ENCODE results near the gene LGI2. TPM values are rescaled to one million over a fixed set of nuclear protein-coding genes. Genes with fewer than 3 reads are reported as not detected.

The LGI2 gene
- total RNA-seq, 1 experiment from 2014 or later = 1.4 TPM

- Mint-ChIP-seq H3K4me3 (no peak overlapping the region), H3K4me1 (peaks cover 10 to 11% of the 10 kb centered on the region in 2 experiments), H3K9me3 (peaks cover 0 to 3% of the 10 kb centered on the region in 2 experiments; a peak in 3 of 5 replicates), H3K36me3 (ENCODE audit: insufficient read depth in 1 of 3, low read depth in 3 of 3) (peaks cover 0 to 5% (median 0%) of the 10 kb centered on the region in 3 experiments; a peak in 2 of 7 replicates), H3K27ac (no peak overlapping the region), H3K27me3 (ENCODE audit: low read depth) (no peaks in the 10 kb centered on the region; the same call in 1 of the 2 replicates)
- Histone ChIP-seq H4K5ac (ENCODE audit: insufficient read length, low read depth, low read length) (no peak overlapping the region), H2AK5ac (ENCODE audit: insufficient read length, low read length) (no peak overlapping the region), H3K23ac (ENCODE audit: insufficient read length, low read depth, low read length) (no peak overlapping the region), H3K27me3 (ENCODE audit: insufficient read depth, low read length) (no peaks in the 10 kb centered on the region), H2BK5ac (ENCODE audit: insufficient read length, low read length) (no peak overlapping the region), H2BK20ac (ENCODE audit: low read depth, low read length, poor library complexity, severe bottlenecking) (no peak overlapping the region), H3K79me1 (ENCODE audit: insufficient read depth, low read depth, low read length, poor library complexity, severe bottlenecking) (no peaks in the 10 kb centered on the region), H4K91ac (ENCODE audit: insufficient read length, low read depth, low read length) (no peak overlapping the region), H3K23me2 (ENCODE audit: insufficient read length, low read depth, low read length, poor library complexity, severe bottlenecking) (no peaks in the 10 kb centered on the region), H3K56ac (ENCODE audit: insufficient read length, low read depth, low read length) (no peak overlapping the region), H2BK15ac (ENCODE audit: low read depth, low read length) (no peak overlapping the region), H3K79me2 (ENCODE audit: insufficient read depth, low read length) (no peaks in the 10 kb centered on the region), H3T11ph (ENCODE audit: low read length) (no peak overlapping the region), H4K8ac (replicated peaks; ENCODE audit: insufficient read length, low read depth, low read length) (no peak overlapping the region), H3K4ac (ENCODE audit: low read depth, low read length) (no peak overlapping the region), H3K9ac (ENCODE audit: extremely low read depth, insufficient read length, low read length) (no peak overlapping the region), H2BK12ac (ENCODE audit: insufficient read length, low read depth, low read length) (no peak overlapping the region), H3K9me3 (ENCODE audit: control insufficient read depth, low read depth, low read length) (no peaks in the 10 kb centered on the region), H3K18ac (ENCODE audit: insufficient read length, low read depth, low read length) (no peak overlapping the region), H2BK120ac (ENCODE audit: low read depth, low read length, poor library complexity, severe bottlenecking) (no peak overlapping the region), H3K4me2 (ENCODE audit: insufficient read depth, insufficient read length, low read length) (no peak overlapping the region), H4K20me1 (ENCODE audit: control insufficient read depth, insufficient read depth, insufficient read length) (no peaks in the 10 kb centered on the region), H3K27ac (ENCODE audit: insufficient read length, low read depth, low read length) (no peak overlapping the region), H3K14ac (ENCODE audit: insufficient read depth, low read length) (no peak overlapping the region), H3K4me1 (ENCODE audit: insufficient read depth, low read length) (peaks cover 7% of the 10 kb centered on the region; the same call in 1 of the 2 replicates), H2AFZ (ENCODE audit: low read length) (no peak overlapping the region)
- TF ChIP-seq, protein P1, sequence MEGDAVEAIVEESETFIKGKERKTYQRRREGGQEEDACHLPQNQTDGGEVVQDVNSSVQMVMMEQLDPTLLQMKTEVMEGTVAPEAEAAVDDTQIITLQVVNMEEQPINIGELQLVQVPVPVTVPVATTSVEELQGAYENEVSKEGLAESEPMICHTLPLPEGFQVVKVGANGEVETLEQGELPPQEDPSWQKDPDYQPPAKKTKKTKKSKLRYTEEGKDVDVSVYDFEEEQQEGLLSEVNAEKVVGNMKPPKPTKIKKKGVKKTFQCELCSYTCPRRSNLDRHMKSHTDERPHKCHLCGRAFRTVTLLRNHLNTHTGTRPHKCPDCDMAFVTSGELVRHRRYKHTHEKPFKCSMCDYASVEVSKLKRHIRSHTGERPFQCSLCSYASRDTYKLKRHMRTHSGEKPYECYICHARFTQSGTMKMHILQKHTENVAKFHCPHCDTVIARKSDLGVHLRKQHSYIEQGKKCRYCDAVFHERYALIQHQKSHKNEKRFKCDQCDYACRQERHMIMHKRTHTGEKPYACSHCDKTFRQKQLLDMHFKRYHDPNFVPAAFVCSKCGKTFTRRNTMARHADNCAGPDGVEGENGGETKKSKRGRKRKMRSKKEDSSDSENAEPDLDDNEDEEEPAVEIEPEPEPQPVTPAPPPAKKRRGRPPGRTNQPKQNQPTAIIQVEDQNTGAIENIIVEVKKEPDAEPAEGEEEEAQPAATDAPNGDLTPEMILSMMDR (conservative IDR thresholded peaks at IDR 0.05) = no peak
- 100% methylated on average over 2 of the region's 8 CpGs for WGBS (ENCODE audit: extremely low coverage, insufficient read length, low lambda C conversion rate)
- DNase-seq = no peak
Measured at GRCh38 chr4:25060241-25060962, 29.7 kb upstream of the LGI2 start.
